ENCODE data around the gene IRX2. TPM values are rescaled to one million over a fixed set of nuclear protein-coding genes. Genes with fewer than 3 reads are reported as not detected.

Gene IRX2
- total RNA-seq (2014; rRNA removed; shearing (Covaris generic)), result not detected in 2 replicates

DNA sequence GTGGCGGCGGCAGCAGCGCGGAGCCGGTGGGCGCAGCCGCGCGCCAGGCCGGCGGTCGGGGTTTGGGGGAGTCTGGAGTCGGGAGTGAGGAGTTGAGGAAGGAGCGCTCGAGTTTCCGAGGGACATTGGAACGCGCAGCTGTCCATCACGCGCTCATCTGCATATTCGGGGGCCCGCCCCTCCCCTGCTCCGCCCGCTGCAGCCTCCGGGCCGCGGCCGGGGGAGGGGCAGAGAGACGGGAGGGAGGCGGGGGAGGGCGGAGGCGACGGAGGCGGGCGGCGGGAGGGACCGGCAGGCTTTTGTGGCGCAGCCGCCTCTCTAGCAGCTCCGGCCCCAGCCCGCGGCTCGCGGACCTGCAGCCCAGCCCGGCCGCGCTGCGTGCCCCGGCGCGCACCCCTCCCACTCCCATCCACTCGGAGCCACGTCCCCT, at the start of gene IRX2:
Gene IRX2 (minus strand): TSS at position 86 of the 430 bp plus-strand sequence. CDS start 264 bp downstream, outside the sequence.
- no peak for DNase-seq (ENCODE audit: low spot score)

DNA sequence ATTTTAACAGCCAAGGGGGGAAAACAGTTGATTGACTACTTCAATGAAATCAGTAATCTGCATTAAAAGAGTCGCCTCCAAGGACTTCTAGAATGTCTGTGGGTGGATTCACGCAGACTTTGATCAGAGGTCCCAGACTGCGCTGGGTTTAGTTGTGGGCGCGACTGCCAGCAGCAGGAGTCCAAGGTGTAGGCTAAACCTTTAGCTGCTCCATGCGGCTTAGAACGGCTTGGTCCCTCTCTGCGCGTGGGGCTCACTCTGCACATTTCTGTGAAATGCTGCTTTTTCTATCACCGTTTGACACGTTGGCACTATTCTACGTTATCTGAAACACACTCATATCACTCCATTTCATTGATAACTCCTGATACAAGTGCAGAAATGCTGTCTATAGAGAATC, 48.6 kb upstream of the IRX2 start:
- no peak for DNase-seq (ENCODE audit: low spot score)

DNA sequence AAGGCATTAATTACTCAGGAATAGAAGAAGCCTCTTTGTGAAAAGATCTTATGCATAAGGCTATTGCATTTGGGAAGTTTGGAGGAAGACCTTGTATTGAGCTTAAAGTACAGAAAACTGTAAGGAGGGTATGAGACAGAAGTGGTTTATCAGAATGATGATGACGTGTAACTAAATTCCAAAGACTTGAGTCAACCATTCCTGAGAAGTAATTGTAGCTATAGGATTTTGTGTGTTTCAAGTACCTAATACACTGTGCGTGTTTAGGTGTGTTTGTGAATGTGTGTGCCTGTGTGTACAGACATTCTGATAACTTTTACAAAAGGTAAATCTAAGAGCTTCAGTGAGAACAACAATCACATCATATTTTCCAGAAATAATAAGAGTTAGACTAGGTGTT, 46.5 kb upstream of the IRX2 start:
- no peak for DNase-seq (ENCODE audit: low spot score)

DNA sequence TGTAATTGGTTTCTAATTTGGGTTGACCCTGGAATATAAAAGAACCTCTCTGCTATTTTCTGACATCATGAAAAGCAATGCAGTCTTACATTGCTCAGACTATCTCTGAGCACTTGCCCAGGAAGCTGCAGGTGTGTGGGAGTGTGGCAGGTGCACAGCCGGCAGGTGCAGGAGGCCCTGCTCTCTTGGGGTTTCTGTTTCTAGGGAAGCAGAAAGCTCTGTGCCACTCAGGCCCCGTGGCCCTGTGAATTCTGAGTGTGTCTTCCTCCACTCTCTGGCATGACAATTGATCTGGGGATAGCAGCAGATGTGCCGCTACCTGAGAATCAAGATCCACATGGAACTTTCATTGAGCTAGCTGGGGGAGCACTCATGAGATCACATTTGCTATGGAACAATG, 45.7 kb upstream of the IRX2 start:
- DNase-seq (ENCODE audit: low spot score), result no peak

DNA sequence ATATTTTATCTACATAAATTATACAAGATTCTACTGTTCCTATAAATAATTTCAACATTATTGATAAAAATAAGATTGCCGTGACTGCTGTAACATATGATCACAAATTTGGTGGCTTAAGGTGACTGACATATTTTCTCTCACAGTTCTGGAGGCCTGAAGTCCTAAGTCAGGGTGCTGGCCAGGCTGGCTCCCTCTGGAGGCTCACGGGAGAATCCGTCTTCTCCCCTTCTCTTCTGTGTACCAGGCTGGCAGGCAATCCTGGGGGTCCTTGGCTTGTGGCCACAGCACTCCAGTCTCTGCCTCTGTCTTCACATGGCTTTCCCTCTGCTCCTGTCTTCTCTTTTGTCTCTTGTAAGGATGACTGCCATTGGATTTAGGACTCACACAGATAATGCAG, 31.7 kb upstream of the IRX2 start:
- DNase-seq (ENCODE audit: low spot score), result no peak

DNA sequence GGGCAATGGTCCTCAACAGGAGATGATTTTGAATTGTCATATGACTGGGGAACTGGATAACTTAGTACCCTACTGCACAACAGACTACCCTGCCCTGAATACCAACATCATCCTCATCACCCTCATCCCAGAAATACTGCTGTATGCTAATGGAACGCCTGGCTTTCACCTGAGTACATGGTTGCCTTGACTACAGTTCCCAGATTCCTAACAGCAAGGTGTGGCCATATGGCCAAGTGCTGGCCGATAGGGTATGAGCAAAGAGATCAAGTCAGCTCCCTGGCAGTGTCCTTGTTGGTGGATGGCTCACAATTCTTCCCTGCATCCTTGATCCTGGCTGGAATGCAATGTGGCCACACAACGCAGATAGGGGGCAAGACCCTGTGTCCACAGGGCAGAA, 31.2 kb upstream of the IRX2 start:
- DNase-seq (ENCODE audit: low spot score), result no peak

DNA sequence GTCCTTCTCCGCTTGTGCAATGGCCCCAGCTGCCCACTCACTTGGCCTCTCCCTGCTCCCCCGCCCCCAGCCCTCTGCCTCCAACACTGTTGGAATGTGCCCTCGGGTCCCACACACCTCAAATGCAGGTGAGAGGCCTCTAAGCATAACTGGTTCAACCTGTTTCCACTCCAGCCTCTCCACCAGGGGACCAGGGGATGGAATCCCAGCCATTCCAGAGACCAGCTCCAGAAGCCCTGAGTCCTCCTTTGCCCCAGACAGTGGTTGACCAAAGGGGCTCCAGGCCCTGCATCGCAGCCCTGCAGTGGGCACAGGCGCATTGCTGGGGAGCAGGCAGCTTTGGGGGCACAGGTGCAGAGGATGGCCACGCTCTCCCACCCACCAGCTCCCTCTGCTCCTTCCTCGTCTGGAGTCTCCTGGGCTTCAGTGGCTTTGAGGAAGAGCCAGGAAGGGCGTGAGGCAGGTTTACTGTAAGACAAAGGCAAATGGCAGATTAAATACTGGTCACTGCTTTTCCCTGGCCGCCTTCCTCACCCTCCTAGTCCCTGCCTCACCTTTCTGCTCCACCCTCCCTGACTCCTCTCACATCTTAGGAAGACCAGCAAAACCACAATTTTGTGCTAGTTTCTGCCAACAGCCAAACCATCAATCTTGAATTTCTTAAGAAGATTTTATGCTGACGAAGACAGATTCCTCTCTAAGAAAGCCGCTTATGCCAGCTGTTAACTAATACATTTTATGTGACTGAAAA, 29.1 kb upstream of the IRX2 start:
- no peak for DNase-seq (ENCODE audit: low spot score)

DNA sequence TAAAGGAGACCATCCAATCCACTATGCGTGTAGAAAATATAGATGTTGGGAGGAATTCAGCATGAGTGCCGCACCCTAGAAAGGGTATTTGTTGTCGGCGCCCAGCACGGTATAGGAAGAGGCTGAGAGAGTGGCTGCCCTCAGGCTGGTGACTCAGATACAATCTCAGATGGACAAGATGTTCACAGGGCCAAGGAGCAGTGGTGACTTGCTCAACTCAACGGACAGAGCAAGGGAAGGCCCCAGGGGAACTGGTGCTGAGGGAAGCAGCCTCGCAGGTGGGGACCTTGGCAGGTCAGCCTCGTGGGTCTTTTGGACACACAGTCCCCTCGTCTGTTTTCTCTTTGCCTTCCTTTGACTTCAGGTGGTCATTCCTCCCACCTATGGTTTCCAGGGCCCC, 28.0 kb upstream of the IRX2 start:
- no peak for DNase-seq (ENCODE audit: low spot score)

DNA sequence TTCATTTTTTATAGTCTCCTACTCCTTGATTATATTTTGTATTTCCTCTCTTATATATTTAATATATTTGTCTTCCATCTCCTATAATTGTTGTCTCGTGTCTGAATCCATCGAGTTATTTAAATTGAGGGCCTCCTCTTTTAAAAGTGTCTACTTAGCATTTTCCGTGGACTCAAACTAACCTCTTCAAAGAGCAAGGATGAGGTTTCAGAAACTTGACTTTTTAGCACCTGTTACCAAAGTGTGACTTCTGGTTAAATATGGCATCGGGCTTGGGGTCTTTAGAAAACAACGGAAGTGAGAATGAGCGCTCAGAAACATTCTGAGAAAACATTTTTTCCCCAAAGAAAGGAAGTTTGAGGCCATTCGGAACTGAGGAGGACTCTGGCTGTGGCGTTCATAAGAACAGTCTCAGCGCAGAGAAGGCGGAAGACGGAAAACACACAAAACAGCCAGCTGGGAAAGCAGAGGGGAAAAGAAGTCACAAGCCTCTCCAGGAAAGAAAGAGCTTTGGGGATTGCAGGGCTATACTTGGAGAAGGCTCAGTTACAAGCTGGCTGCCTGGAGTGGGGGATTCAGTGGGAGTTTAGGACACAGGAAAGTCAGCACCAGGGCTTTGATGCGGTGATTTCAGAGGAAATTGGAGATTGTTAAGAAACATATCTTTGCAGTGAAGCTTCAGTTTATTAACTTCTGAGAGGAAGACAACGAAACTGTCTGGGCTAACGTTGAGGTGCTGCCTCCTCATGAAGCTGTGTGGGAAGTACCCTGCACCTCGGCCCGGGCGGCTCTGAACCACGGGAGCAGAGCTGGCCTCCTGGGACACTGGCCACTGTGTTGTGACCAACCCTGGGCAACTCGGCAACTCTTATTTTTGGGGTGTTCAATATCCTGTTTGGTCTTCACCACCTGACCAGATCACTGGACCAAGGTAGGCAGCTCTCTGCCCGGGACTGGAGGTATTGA, 25.1 kb upstream of the IRX2 start:
- no peak for DNase-seq (ENCODE audit: low spot score)

DNA sequence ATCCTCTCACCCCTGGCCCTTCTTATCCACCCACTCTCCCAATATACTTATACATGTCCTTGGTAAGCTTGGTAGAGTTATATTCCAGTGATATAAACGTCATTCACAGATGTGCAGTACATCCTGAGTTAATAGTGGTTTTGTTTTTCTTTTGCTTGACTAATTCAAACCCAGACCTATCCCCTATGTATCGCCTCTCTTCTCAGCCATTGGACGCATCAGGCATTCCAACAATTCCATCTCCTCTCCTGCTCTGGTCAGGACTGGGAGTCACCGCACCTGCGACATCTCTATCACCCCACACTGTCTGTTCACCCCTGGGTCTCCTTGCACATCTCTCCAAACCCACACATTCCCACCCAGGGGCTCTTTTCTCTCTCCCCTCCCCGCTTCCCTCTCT, 21.9 kb upstream of the IRX2 start:
- no peak for DNase-seq (ENCODE audit: low spot score)

DNA sequence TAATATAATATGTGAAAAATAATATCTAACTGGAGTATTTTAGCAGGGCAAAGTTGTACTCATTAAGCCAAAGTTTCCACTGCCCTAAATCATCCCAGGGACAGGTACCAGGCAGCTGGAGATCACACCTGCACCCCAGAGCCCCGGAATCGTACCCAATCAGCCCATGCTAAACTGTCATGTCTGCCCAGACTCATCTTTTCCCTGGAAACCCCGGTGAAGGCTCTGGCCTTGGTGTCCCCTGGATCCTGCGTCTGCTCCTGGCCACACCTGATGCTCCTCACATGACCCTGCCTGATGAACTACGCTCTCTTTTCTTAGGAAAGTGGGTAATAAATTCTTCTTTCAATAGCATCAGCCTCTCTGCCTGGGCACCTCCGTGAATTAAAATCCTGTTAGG, 15.6 kb upstream of the IRX2 start:
- no peak for DNase-seq (ENCODE audit: low spot score)

DNA sequence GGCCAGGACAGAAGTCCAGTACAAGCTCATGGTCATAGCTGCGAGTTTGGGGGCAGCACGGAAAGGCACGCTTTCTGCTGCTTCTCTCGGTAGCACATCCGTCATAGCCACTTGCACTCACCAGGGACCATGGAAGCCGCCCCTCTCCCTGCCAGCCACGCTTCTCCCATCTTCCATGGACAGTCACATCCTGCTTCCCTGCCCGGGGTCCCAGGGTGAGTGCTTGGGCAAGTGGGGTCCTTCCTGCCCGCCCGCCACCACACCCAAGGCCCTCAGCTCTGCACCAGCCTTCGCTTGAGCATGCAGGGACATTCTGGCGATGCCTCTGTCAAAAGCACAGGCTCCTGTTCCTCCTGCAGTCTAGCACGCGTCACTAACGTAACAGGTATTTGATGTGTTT, 13.1 kb upstream of the IRX2 start:
- DNase-seq (ENCODE audit: low spot score), result no peak

DNA sequence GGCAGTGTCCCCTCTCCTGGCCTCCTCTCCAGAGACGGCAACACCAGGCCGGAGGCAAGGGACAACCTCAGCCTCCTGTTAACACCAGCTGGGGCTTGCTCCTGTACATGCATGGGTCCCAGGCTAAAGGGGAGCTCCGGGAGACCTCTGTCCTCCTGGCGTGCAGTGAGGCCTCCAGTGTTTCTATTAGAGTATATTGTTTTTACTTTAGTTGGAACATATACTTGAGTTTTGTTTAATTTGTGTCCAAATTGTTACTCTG, 12.0 kb upstream of the IRX2 start:
- DNase-seq (ENCODE audit: low spot score), result no peak

DNA sequence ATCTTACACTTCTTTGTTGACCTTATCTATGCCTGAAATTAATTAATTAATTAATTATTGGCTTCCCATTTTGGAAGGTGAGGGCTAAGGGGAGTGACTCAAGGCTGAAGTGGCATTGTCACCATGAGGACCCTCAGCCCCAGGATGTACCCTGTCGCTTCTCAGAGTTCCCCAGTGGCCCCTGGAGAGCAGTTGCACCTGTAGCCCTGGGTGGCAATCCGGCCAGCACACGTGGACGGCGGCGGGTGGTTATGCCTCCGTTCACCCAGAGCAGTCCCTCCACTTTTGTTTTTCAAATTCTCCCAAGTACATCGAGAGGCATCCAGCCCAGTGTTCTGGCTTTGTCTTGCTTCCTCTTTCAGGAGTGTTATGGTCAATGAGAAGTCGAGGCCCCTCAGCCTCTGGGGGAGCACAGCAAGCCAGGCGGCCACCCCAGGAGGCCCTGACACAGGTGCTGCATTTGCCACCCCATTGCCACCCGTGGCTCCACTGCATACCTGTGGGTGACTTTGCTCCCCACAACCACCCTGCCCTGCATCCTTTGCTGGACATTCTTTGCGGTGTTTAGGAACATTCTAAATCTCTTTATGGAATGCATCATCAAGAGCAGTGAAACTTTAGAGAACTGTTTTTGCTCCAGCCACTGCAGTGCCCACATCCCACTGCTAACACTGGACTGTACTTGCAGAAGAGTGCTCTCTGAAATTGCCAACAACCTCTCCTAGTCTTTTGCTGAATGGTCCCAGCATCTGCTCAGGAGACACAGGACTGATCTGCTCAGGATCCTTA, 11.5 kb upstream of the IRX2 start:
- DNase-seq (ENCODE audit: low spot score), result no peak

DNA sequence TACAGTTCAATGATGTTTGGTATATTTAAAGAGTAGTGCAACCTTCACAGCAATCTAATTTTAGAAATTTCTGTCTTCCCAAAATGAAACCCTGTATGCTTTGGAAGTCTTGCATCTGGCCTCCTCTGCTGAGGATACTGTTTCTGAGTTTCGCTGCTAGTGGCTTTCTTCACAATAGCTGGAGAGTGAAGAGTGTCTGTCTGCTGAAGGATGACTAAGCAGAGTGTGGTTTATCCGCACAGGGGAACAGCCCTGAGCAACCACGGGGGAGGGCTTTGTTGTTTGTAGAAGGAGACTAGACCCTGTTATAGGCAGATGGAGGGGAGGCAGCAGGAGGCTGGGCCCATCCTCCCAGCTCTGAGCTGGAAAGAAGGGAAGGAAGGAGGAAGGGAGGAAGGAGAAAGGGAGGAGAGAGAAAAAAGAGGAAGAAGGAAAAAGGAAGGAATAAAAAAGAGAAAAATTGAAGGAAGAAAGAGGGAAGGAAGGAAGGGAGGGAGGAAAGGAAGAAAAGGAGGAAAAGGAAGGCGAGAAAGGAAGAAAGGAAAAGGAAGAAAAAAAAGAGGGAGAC, 10.5 kb upstream of the IRX2 start:
- DNase-seq (ENCODE audit: low spot score), result no peak

DNA sequence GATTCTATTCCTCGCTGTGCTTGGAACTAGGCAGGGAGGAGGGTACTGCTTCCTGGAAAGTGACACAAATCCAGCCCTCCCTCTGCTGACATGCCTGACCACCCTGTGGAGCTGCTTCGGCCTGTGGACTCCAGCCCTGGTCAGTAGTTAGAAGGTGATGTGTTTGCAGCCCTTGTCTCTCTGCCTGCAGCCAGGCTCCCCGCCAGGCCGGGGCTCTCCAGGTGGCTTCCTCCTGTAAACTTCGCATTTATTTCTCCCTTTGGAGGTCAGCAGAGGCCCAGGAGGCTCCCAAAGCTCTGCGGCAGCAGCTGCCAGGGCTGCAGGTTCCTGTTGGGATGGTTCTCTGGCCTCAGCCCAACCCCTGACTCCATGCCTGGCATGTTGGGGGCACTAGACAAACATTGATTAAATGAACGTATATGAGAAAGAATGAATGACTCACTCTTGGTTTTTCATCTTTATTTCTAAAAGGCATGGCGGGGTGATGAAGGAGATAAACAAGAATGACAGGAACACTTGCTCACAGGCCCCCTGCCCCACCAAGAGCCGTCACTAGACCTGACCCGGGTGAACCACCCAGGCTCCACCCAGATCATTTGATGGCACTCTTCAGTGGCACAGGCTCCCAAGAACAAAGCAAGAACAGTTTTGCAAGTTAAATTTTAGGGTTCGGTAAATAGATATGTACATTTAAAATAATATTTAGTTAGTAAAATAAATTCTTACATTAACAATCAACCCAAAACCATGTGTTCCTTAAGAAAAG, 8.4 kb upstream of the IRX2 start:
- no peak for DNase-seq (ENCODE audit: low spot score)

DNA sequence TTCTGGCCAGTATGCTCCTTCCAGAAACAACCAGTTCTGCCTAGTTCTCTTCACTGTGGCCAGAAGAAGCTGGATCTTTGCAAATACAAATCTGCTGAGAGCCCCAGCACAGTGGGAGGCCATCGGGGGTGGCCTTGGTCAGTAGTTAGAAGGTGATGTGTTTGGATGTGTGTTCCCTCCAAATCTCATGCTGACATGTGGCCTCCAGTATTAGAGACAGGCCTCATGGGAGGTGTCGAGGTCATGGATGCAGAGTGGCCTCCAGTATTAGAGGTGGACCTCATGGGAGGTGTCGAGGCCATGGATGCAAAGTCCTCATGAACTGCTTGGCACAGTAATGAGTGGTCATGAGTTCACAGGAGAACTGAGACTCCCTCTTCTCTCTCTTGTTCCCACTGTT, 7.6 kb upstream of the IRX2 start:
- no peak for DNase-seq (ENCODE audit: low spot score)

DNA sequence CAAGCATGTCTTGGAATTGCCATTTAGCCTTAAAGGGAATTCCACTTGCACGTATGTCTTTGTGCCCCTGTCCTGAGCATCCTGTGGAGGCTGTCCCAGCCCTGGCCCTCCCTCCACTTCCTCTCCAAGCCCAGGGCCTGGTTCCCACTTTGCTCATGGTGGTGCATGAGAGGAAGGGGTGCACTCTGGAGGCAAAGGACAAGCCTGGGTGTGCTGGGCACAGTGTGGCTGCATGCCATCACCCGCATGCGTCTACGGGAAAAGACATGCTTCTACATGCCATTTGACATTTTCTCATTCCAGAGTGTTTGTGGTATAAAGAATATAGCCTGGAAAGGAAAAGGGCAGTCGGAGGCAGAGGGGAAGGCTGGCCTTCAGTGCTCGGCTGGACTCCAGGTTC, 7.2 kb upstream of the IRX2 start:
- no peak for DNase-seq (ENCODE audit: low spot score)

DNA sequence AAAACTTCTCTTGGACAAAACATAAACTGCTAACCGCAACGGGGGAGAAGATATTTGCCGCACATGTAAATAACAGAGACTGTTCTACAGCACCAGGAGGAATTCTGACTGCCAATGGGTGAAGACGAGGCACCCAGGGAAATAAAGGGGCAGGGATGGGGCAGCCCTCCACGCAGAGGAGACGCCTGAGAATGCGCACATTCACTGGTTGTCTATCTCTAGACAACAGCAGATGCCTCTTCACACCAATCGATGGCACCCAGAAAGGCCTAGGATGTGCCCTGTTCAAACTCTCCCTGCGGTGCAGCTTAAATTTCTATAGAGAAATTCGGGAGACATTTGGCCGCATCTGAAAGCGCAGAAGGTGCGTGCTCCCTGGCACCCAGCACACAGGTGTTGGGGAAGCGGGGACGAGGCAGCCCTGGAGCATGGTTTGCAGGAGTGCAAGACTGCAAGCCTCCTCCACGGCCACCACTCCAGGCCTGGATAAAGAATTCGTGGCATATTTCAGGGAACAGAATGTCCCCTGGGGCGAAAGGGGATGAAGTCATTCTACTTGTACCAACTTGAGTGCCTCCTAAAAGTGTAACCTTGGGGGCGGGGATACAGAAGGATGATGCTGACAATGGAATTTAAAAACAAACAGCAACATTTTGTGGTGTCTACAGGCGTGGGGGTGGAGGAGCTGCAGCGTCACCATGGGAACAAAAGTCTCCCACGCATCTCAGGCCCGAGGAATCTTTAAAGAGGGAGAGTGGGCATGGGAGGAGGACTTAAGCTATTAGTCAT, 6.3 kb upstream of the IRX2 start:
- no peak for DNase-seq (ENCODE audit: low spot score)
